HFFc6 (cell line): ENCODE measurements around the gene SYNGR4. TPM values are rescaled to one million over a fixed set of nuclear protein-coding genes. Genes with fewer than 3 reads are reported as not detected.

ENCODE experiments used
- DNase-seq: peaks from one replicate; pipeline ENCODE4 v3.0.0-alpha.2; 2018
- H3K27ac Mint-ChIP-seq: 2 replicates; pipeline ENCODE4 v1.8.0; 2020; ENCODE audit warnings: mild to moderate bottlenecking, mixed read lengths
- H3K27me3 Mint-ChIP-seq: 2 replicates; pipeline ENCODE4 v1.8.0; 2021; ENCODE audit warnings: mild to moderate bottlenecking, moderate library complexity, mixed read lengths; ENCODE audit not compliant: insufficient read depth
- H3K36me3 Mint-ChIP-seq: 2 replicates; pipeline ENCODE4 v1.8.0; 2021; ENCODE audit warnings: low read depth, mixed read lengths
- H3K4me1 Mint-ChIP-seq: 2 replicates; pipeline ENCODE4 v1.8.0; 2020; ENCODE audit warnings: low read depth, mixed read lengths
- H3K4me3 Mint-ChIP-seq: 2 replicates; pipeline ENCODE4 v1.8.0; 2020; ENCODE audit warnings: mild to moderate bottlenecking, moderate library complexity, mixed read lengths
- H3K9me3 Mint-ChIP-seq: 2 replicates; pipeline ENCODE4 v1.8.0; 2020; ENCODE audit warnings: mild to moderate bottlenecking, mixed read lengths
- total RNA-seq, 6 experiments: library from RNA; stranded (reverse); fragmentation: NEBNext Ultra II Directional; extraction: Animal tissue kit (Norgen Biotek cat#: 25700); gene quantifications; 2 replicates in 1 of 6; 3 replicates in 5 of 6; pipeline ENCODE4 v1.2.3, GENCODE V29; 2021
- TF ChIP-seq, protein P1 (sequence below): fragments of 200-600 bp; sonication (generic); IDR thresholded peaks from 2 replicates; pipeline ENCODE4 v1.5.0; 2021; ENCODE audit warnings: antibody characterized with exemption, mild to moderate bottlenecking

The SYNGR4 gene
- total RNA-seq, 6 experiments from 2014 or later: not detected

DNA sequence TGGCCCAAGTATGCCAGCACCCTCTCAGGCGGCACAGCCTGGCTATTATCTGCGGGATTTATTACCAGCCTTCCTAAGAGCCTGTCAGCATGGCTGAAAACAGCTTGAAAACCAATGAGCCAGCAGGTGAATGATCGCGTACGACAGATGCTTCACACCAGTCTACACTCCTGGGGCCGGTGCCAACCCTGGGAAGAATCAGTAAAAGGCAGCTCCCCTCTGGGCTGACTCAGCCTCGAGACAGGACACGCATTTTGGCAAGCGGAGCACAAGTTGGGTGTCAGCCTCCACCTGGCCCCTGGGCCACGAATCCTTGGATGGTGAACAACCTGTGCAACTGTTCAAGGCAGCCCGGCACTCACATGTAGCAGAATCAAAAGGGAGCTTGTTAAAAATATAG is 23.2 kb upstream of the SYNGR4 start:
- Mint-ChIP-seq H3K4me3 (no peak overlapping the region), H3K36me3 (no peaks in the 10 kb centered on the region), H3K27ac (no peak overlapping the region), H3K27me3 (peaks cover 6% of the 10 kb centered on the region; the same call in 1 of the 2 replicates), H3K9me3 (no peaks in the 10 kb centered on the region), H3K4me1 (peaks cover 7% of the 10 kb centered on the region)
- TF ChIP-seq, protein P1, sequence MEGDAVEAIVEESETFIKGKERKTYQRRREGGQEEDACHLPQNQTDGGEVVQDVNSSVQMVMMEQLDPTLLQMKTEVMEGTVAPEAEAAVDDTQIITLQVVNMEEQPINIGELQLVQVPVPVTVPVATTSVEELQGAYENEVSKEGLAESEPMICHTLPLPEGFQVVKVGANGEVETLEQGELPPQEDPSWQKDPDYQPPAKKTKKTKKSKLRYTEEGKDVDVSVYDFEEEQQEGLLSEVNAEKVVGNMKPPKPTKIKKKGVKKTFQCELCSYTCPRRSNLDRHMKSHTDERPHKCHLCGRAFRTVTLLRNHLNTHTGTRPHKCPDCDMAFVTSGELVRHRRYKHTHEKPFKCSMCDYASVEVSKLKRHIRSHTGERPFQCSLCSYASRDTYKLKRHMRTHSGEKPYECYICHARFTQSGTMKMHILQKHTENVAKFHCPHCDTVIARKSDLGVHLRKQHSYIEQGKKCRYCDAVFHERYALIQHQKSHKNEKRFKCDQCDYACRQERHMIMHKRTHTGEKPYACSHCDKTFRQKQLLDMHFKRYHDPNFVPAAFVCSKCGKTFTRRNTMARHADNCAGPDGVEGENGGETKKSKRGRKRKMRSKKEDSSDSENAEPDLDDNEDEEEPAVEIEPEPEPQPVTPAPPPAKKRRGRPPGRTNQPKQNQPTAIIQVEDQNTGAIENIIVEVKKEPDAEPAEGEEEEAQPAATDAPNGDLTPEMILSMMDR: no peak
- no peak for DNase-seq

DNA sequence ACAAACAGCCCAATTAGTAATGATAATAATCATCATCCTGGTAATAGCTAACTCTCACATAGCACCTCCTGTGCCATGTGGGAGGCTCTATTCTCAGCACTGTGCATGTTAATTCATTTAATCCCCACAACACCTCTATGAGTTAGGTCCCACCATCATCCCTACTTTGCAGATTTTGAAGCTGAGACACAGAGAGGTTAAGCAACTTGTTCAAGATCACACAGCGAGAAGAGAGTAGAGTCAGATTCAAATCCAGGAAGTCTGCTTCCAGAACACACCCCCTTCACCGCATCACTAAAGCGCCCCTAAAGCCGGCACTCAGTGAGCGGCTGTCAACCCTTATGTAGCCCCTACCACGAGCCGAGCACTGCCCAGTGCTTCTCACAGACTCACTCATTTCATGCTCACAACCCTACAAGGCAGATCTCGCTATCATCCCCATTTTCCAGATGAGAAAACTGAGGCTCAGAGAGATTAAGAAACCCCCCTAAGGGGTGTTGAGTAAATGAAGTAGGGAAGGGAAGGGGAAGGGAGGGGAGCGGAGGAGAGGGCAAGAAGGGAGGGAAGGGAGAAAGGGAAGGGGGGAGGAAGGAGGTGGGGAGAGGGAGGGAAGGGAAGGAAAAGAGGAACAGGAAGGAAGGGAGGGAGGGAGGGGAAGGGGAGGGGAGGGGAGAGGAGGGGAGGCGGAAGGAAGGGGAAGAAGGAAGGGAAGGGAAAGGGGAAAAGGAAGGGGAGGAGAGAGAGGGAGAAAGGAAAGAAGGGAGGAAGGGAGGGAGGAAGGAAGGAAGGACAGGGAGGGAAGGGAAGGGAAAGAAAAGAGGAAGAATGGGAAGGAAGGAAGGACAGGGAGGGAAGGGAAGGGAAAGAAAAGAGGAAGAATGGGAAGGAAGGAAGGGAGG is 22.4 kb upstream of the SYNGR4 start:
- no peak for DNase-seq
- Mint-ChIP-seq H3K27ac (no peak overlapping the region), H3K9me3 (no peaks in the 10 kb centered on the region), H3K4me1 (peaks cover 7% of the 10 kb centered on the region), H3K27me3 (peaks cover 6% of the 10 kb centered on the region; the same call in 1 of the 2 replicates), H3K4me3 (no peak overlapping the region), H3K36me3 (no peaks in the 10 kb centered on the region)
- TF ChIP-seq, protein P1: no peak

DNA sequence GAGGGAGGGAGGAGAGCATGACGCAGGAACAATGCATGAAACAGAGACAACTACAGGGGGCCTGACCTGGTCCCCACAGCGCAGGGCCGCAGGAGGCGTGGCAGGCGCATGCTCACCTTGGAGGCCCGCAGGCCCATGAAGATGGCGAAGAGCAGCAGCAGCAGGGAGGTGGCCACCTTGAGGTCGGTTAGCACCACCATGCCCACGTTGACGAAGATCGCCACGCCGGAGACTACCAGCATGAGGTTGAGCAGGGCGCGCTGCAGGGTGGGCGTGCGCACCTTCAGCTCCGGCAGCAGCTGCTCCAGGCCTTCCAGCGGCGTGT is 21.8 kb upstream of the SYNGR4 start:
- H3K36me3 Mint-ChIP-seq: no peaks in the 10 kb centered on the region
- H3K27ac Mint-ChIP-seq: no peak overlapping the region
- H3K9me3 Mint-ChIP-seq: no peaks in the 10 kb centered on the region
- no peak overlapping the region for H3K4me3 Mint-ChIP-seq
- TF ChIP-seq, protein P1: no peak
- peaks cover 7% of the 10 kb centered on the region for H3K4me1 Mint-ChIP-seq
- DNase-seq: no peak
- peaks cover 6% of the 10 kb centered on the region; the same call in 1 of the 2 replicates for H3K27me3 Mint-ChIP-seq

DNA sequence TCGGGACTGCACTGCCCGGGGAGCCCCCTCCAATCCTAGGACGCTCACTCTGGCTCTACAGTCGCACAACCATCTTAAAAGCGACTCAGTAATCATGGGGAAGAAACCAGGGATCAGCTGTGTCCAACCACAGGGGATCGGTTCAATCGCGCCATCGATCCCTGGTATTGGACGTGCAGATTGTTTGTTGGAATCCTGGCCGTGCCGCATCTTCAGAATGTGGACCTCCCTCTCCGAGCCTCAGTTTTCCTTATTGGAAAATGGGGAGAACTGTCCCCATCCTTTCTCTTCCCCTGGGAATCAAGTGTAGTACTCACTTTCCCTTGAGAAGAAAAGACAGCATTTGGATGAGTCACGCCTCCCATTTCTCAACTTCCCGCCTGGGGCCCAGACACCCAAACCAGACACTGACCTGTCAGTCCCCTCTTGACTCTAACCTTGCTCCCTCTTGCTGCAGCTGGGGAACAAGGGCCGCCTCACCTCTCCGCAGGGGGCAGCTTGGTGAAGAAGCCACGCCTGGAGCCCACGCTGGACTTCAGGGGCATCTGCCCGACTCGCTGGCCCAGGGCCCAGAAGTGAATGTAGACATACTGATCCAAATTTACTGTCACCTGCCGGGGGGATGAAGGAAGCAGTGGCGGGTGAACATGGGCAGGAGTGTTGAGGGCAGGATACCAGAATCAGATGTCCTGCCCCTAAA is 21.2 kb upstream of the SYNGR4 start:
- no peak overlapping the region for H3K4me3 Mint-ChIP-seq
- H3K4me1 Mint-ChIP-seq: peaks cover 7% of the 10 kb centered on the region
- H3K36me3 Mint-ChIP-seq: no peaks in the 10 kb centered on the region
- H3K9me3 Mint-ChIP-seq: no peaks in the 10 kb centered on the region
- TF ChIP-seq, protein P1: no peak
- no peak overlapping the region for H3K27ac Mint-ChIP-seq
- peaks cover 6% of the 10 kb centered on the region; the same call in 1 of the 2 replicates for H3K27me3 Mint-ChIP-seq
- DNase-seq: peak; percentile 16

DNA sequence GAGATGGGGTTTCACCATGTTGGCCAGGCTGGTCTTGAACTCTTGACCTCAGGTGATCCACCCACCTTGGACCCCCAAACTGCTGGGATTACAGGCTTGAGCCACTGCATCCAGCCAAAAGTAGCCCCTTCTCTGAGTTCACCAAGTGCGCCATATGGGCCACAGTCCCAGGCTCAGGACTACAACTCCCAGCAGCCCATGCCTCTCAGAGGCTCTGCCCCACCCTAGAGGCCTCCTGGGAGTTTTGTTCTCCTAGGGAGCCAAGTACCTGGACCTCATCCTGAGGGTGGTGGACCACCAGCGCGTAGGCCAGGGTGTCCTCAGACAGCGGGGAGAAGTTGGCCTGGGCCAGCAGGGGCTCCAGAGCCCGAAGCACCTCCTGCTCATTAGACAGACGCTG is 19.3 kb upstream of the SYNGR4 start:
- Mint-ChIP-seq H3K4me1 (peaks cover 13% of the 10 kb centered on the region), H3K27ac (no peak overlapping the region), H3K4me3 (no peak overlapping the region), H3K27me3 (peaks cover 2% of the 10 kb centered on the region; the same call in 1 of the 2 replicates), H3K36me3 (no peaks in the 10 kb centered on the region), H3K9me3 (no peaks in the 10 kb centered on the region)
- no peak for DNase-seq
- TF ChIP-seq, protein P1: no peak
